ENCODE measurements around the gene TSEN34.

Gene TSEN34

DNA sequence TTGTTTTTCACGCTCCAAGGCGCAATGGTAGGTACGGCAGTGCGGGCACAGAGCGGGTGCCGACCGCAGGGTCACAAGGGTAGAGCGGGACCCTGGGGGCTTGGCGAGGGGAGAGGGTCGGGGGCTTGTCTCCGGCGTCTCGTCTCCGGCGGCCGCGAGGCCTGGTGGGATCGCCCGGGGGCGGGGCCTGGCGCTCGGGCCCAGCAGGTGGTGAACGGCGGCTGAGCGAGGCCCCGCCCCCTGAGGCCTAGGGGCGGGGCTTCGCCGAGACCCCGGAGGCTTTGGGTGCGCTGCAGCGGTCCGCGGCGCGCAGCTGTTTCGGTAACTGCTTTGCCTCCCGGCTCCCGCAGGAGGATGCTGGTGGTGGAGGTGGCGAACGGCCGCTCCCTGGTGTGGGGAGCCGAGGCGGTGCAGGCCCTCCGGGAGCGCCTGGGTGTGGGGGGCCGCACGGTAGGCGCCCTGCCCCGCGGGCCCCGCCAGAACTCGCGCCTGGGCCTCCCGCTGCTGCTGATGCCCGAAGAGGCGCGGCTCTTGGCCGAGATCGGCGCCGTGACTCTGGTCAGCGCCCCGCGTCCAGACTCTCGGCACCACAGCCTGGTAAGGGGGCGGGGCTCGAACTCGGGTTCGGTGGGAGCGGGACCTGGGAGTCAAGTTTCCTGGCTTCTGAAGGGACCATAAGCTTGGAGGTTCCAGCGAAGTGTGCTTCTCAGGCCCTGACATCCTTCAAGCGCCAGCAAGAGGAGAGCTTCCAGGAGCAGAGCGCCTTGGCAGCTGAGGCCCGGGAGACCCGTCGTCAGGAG is at the start of gene TSEN34:
TSS of gene TSEN34 (plus strand) at position 298 of the 800 bp plus-strand sequence. CDS start at position 355, 57 bp downstream.
- DNase-seq (ENCODE audit: low read depth in 2 of 2): peak; percentile 77 to 78

DNA sequence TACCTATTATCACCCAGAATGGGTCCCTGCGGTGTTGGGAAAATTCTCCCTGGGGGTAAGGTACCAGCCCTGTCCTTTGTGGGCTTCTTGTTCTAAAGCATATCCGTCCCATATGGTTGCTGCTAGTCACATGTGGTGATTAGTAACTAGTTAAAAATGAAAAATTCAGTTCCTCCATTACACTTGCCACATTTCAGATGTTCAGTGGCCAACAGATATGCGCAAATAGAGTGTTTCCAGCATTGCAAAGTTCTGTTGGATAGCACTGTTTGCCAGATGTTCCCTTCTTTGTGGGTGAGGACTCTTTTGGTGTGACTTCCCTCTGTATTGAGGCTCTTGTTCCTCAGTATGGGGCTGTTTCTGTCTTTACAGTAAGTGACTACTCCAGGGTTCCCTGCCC is 49.8 kb upstream of the TSEN34 start:
- no peak for DNase-seq (ENCODE audit: low read depth in 2 of 2)

DNA sequence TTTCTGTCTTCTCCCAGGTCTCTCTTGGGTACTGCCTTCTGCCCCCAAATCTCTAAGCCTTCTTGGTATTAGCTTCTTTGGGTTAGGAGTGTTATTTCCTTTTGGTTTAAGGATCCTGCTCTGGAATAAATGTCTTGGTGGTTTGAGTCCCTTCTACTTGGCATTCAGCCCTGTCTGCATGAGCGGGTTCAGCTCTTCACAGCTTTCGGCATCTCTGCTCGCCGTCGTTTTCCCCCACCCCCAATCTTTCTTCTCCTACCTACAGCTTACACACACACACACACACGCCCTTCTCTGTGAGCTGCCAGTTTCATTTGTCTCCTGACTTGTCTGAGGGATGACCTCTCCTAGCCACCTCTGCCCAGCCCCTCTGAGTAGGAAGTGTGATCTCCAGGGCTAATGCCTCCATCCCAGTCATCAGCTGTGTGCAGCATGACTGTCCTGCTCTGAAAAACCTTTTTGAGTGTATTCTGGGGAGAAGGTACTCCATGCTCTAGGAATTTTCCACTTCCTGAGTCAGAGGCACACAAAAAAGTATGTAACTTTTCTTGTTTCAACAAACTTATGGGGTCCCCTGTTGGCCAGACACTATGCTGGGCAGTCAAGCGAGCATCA is 48.8 kb upstream of the TSEN34 start:
- DNase-seq (ENCODE audit: low read depth in 2 of 2): no peak

DNA sequence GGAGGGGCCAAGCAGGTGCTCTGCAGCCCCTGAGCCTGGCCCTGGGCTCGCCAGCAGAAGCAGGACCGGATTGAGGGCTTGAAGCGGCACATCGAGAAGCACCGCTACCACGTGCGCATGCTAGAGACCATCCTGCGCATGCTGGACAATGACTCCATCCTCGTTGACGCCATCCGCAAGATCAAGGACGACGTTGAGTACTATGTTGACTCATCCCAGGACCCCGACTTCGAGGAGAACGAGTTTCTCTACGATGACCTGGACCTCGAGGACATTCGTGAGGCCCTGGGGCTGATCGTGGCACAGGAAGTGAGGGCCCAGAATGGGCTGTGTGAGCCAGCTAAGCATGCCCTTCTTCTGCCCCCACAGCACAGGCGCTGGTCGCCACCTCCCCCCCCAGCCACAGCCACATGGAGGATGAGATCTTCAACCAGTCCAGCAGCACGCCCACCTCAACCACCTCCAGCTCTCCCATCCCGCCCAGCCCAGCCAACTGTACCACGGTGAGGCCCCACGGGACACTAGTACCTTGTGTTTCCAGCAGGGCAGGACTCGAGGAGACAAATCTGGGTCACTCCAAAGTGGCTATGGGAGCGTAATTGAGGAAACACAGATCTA is 45.5 kb upstream of the TSEN34 start:
- DNase-seq (ENCODE audit: low read depth in 2 of 2): no peak

DNA sequence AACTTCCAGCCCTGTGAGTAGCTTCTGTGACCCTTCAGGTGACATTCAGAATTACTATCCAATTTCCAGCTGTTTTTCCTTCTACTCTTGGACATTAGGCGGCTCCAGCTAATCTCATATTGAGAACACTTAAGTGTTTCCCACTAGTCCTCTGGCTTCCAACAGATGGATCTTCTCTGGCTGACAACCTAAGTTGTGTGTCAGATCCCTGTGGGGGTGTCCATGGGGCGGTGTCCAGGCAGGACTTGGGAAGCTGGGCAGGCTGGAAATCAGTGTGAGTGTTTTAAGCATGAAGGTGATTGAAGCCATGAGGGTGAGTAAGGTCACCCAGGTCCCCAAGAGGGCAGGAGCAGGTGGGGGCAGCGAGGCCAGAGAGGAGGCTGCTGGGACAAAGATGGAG is 43.4 kb upstream of the TSEN34 start:
- DNase-seq (ENCODE audit: low read depth in 2 of 2): no peak

DNA sequence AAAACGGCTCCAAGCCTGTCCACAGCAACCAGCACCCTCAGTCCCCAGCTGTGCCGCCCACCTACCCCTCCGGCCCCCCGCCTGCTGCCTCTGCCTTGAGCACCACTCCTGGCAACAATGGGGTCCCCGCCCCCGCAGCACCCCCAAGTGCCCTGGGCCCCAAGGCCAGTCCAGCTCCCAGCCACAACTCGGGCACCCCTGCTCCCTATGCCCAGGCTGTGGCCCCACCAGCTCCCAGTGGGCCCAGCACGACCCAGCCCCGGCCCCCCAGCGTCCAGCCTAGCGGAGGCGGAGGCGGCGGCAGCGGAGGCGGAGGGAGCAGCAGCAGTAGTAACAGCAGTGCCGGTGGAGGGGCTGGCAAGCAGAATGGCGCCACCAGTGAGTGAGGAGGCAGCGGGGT is 43.0 kb upstream of the TSEN34 start:
- DNase-seq (ENCODE audit: low read depth in 2 of 2): no peak

DNA sequence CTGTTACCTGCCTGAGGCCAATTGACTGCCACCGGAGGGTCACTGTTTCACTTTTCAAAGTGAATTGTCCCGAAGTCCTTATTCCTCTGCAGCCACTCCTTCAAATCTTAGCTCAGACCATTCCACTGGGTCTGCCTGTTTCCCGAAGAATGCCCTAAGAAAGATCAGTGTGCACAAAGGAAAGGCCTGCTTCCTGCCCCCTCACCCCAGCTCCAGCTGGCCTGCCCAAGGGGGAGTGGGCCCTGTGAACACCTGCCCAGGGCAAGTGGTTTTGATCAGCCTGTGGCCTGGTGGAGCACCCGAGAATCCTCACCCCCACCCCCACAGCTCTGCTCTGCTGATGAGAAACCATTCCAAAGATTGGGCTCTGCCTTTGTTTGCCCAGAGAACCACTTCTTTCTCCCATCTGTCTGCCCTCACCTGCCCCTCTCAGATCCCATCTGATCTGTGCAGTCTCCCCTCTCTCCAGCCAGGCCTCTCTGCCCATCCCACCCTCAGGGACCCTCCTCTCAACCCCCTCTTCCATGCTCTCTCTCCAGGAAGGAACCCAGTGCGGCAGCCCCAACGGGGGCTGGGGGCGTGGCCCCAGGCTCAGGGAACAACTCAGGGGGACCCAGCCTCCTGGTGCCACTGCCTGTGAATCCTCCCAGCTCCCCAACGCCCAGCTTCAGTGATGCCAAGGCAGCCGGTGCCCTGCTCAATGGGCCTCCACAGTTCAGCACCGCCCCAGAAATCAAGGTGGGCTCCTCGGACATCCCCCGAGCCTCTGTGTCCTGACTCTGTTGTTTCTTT is 41.9 kb upstream of the TSEN34 start:
- DNase-seq (ENCODE audit: low read depth in 2 of 2): no peak

DNA sequence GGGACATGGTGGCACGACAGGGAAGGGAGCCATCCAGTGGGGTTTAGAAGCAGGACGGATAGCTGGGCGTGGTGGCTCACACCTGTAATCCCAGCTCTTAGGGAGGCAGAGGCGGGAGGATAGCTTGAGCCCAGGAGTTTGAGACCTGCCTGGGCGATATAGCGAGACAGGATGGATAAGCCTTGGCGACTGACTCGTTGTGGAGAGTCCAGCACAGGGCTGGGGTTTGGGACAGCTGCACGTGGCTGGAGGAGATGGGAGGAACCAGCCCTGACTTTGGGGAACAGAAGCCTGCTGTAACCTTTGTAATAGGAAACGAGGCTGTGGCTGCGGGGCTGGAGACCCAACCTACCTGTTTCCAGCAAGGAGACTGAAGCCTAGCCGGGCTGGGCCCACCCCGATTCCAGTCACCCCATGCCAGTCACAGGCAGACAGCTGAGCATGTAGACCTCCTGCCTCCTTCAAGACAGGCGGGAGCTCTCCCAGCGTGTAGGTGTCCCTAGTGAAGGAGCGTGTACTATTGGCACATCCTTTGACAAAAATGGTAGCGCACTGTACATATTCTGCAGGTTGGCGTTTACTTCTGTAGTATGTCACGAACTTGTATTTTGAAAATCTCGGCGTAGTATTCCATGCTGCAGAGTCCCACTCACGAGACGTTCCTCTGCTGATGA is 39.6 kb upstream of the TSEN34 start:
- no peak for DNase-seq (ENCODE audit: low read depth in 2 of 2)

DNA sequence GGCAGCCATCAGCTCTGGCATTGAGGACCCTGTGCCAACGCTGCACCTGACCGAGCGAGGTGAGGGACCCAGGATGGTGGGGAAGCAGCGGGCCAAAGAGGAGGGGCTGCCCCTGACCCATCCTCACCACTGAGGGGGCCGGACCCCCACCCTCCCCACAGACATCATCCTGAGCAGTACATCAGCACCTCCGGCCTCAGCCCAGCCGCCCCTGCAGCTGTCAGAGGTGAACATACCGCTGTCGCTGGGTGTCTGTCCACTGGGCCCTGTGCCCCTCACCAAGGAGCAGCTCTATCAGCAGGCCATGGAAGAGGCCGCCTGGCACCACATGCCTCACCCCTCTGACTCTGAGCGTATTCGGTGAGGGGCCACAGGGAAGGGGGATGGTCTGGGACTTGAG is 38.8 kb upstream of the TSEN34 start:
- DNase-seq (ENCODE audit: low read depth in 2 of 2): no peak

DNA sequence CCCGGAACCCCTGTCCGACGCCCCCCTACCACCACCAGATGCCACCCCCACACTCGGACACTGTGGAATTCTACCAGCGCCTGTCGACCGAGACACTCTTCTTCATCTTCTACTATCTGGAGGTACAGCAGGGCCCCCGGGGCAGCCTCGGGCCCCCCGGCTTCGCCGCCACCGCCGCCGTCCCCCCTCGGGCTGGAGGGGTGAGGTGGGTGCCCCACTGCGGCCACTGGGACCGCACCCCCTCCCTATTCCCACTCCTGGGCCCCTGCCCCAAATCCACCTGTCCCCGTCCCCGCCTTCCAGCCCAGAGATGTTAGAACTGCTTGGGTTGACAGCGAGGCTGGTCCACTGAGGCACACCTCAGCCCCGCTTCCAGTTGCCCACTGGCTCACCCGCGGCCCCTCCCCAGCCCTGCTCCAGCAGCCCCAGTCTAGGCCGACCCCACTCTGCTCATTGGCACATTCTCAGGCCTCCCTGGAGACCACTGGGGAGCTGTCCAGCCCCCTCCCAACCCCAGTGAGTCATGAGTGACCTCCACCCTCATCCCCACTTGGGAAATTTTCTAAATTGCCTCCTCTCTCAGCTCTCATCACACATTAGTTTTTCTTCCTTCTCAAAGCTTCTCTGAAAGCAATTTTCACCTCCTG is 38.1 kb upstream of the TSEN34 start:
- DNase-seq (ENCODE audit: low read depth in 2 of 2): no peak

DNA sequence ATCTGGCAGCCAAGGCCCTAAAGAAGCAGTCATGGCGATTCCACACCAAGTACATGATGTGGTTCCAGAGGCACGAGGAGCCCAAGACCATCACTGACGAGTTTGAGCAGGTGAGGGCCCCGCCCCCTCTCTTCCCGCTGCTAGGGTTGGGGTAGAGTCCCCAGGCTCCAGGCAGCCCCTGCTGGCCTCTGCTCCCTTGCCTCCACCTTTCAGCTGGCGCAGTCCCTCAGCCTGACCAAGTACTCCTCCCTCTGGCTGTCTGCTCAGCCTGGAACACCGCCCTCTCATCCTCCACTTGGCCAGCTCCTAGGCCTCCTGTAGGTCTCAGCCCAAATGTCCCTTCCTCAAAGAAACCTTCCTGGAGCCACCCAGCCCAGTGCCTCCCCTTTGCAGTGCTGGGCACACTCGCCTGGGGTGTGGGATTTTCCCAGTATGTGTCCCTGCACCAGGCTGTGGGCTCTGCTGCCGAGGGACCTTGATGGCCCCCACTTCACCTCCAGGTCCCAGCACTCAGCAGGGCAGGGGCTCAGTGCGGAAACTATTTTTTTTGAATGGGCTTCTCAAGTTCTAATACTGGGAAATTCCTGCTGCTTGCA is 37.3 kb upstream of the TSEN34 start:
- DNase-seq (ENCODE audit: low read depth in 2 of 2): no peak

DNA sequence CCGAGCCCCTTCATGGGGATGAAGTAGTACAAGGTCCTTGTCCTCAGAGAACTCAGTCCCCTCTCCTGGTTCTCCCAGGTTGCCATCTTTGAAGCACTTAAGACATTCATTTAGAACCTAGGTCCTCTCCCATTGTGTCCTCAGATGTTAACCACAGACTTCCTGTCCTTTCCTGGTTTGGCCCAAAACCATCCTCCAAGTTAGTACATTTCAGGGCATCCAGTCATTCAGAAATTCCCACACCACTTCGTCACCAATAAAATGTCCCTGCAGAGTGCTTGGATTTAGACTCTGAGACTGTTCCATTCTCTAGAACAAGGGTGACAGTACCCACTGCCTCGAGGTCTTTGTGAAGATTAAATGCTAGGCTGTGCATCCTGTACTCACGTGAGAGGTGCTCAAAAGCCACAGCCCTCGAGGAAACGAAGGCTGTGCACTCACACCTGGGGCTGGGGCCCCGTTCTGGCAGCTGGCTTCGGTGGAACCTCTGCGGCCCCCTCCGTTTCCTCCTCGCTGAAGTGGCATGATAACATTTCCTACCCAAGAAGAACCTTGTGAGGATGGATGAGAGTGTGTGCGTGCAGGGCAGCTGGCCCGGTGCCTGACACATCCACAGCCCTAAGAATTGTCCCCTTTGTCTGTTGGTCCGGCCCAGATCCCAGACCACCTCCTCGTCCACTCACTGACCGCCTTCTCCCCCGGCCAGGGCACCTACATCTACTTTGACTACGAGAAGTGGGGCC is 36.3 kb upstream of the TSEN34 start:
- no peak for DNase-seq (ENCODE audit: low read depth in 2 of 2)

DNA sequence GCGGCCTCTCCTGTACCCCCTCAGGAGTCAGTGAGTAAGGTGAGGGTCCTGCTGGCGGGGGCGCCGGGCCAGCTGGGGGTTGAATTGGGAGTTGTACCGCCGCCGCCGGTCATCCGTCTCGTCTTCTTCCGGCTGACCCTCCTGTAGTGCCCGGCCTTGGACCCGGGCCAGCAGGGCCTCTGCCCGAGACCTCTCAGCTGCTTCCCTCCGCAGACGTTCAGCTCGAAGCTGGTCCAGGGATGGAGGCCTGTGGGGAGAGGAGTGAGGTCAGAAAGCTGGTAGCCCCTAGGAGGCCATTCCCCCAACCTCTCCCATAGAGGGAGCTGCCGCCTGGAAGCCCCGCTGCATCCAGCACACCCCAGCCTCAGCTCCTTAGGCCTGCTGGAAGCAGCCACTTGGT is 35.4 kb upstream of the TSEN34 start:
- no peak for DNase-seq (ENCODE audit: low read depth in 2 of 2)

DNA sequence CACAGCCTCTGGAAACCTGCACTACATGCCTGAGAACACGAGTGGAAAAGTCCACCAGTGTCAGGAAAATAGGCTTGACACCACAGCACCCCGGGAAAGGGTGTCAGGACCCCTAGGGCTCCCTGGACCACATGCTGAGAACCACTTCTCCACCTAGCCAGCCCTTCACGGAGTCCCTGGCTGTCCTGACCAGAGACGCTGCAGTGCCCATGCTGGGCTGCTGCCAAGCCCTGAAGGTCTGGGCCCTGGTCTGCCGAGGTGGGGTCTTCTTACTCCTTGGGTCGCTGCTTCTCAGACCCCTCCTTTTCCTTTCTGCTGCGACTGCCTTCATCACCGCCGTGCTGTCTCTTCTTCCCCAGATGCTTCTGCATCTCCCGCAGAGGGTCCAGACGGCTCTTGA is 34.6 kb upstream of the TSEN34 start:
- no peak for DNase-seq (ENCODE audit: low read depth in 2 of 2)

DNA sequence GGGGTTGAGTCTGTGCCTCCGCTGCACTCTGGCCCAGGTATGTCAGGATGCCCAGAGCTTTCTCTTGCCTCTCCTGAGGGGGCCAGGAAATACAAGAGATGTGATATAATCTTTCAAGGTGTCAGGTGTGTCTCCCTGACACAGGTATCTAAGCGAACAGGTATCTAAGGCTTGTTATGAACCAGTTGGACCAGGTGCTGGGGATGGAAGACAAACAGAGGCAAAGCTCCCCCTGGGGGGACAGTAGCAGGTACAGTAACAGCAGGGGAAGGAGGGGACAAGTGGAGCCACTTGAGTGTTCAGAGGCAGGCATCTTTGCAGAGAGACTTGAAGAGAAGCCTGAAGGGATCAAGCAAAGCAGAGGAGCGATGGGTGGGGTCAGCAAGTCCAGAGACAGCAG is 34.2 kb upstream of the TSEN34 start:
- no peak for DNase-seq (ENCODE audit: low read depth in 2 of 2)

DNA sequence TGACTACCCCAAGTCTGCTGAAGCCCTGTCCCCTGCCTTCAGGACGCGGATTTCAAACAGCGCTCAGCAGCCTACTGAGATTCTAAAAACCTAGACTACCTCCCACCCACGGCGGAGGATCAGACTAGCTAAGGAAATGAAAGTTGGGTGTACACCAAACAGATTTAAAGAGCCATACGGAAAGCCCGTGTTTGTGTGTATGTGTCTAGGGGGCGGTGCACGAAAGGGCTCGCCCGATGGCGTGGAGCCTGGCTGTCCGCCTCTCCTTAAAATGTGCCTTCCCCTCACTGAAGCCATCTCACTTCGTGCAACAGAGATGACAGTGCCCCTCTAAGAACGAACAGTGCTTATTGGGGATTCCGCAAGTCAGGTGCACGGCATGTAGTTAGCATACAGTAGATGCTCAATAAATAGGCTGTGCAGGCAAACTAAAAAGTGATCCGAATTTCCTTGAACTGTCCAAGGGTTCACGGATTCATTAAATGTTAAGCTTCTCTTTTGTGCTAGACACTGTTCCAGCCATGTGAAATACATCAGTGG is 32.2 kb upstream of the TSEN34 start:
- DNase-seq (ENCODE audit: low read depth in 2 of 2): no peak

DNA sequence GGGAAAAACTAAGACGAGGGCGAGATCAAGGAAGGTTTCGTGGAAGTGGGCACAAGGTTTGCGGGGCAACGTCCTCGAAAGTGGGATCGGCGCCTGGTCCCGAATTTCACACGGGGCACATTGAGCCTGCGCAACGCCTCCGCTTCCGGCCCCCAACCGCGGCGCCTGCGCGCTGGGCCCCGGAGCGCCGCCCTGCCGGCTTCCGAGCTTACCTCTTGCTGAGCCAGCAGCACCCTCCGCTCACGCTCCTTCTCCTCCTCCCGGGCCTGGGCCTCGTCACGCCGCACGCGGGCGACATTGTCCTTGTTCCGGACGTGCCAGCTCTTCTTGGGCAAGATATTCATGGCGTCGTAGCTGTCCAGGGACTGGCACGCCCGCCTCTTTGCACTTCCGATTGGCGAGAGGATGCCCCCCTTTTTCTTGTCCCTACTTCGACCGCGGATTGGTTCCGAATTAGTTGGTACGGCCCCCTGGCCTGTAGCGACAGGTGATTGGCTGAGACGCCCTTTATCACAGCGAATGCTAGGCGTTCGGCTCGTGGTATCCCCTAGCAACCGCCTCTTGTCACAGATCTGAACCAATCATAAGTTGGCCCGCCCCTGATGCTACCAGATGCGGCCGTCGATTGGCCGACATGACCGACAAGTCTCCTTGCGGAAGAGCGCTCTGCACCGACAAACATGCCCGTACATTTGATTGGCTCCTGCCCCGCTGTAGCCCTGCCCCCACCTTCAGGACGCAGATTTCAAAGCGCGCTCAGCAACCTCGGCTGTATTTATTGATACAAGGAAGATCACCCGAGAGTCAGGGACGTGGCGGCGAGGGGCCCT is 31.5 kb upstream of the TSEN34 start, which contains the start of gene LENG1:
TSS of gene LENG1 (minus strand) at position 370 of the 830 bp plus-strand sequence. CDS start at position 344, 26 bp downstream.
- DNase-seq (ENCODE audit: low read depth in 2 of 2): peak; percentile 85 to 98

DNA sequence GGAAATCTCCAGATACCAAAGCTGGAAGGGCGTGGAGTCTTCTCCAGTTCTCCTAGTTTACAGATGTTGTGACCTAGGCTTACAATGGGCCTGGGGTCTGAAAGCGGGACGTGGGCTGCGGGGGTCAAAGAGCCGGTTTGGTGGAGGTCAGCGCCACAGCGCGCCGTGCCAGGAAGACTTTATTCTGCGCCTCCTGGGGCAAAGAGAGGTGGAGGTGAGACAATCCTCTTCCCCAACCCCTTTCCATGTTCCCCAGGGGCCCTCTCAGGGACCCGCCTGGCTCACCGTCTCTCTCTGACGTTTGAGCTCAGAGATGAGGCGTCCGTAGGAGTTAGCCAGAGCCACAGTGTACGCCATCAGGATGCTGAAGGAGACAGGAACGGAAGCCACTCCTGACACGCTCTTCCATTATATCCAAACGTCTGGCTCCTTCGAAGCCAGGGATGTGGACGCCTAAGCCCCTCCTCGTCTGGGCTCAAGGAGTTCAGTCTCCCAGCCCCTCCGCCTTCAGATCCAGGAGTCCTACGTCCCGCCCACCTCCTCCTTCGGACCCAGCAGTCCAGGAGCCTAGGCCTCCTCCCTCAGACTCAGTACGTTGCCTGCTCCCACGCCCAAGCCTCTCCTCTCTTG is 30.8 kb upstream of the TSEN34 start:
- DNase-seq (ENCODE audit: low read depth in 2 of 2): no peak

All from stimulated activated CD4-positive, alpha-beta T cell treated with anti-CD3 and anti-CD28 coated beads, Interleukin-1b, Interleukin-23, amount 100 ng/mL, for 1 hour (primary cell).